Tibial nerve (tissue), 4 donors: ENCODE data around the gene CNTN2. TPM values are rescaled to one million over a fixed set of nuclear protein-coding genes. Genes with fewer than 3 reads are reported as not detected.

ENCODE experiments used
- DNase-seq, 2 donors: peaks; one replicate each; pipeline ENCODE4 v3.0.0-alpha.2; 2019; ENCODE audit warnings: low spot score in 2 of 2
- H3K27ac ChIP-seq, 4 donors: fragments of 200-600 bp; sonication (generic) in 3 of 4; one replicate each; pipeline ENCODE4 v1.5.1; 2017 to 2019; ENCODE audit warnings: mild to moderate bottlenecking in 1 of 4
- H3K27me3 ChIP-seq, 2 donors: fragments of 200-600 bp; sonication (generic) in 1 of 2; one replicate each; pipeline versions ENCODE4 v1.5.1 to v1.6.0; 2017 to 2019
- H3K36me3 ChIP-seq, 3 donors: fragments of 200-600 bp; sonication (generic); one replicate each; pipeline ENCODE4 v1.5.1; 2018 to 2019
- H3K4me1 ChIP-seq, 4 donors: fragments of 200-600 bp; sonication (generic) in 3 of 4; one replicate each; pipeline ENCODE4 v1.5.1; 2017 to 2019
- H3K4me3 ChIP-seq, 4 donors: fragments of 200-600 bp; sonication (generic) in 3 of 4; one replicate each; pipeline ENCODE4 v1.5.1; 2017 to 2019; ENCODE audit warnings: mild to moderate bottlenecking in 1 of 4, moderate library complexity in 1 of 4
- H3K9me3 ChIP-seq, 4 donors: fragments of 200-600 bp; sonication (generic) in 3 of 4; one replicate each; pipeline ENCODE4 v1.5.1; 2017 to 2019
- CTCF ChIP-seq, 5 experiments: fragments of 200-600 bp in 3 of 5; fragments of 450-650 bp in 2 of 5; sonication (generic) in 3 of 5; IDR thresholded peaks; one replicate each; pipeline ENCODE4 v1.5.1; 2016 to 2019; ENCODE audit warnings: antibody characterized with exemption in 5 of 5, mild to moderate bottlenecking in 3 of 5, moderate library complexity in 2 of 5
- EP300 ChIP-seq, 2 donors: sonication (generic); formaldehyde crosslinking; IDR thresholded peaks; one replicate each; pipeline ENCODE4 v1.6.1; 2017; ENCODE audit warnings: antibody characterized with exemption in 2 of 2, mild to moderate bottlenecking in 1 of 2
- POLR2A ChIP-seq, 2 donors: fragments of 450-650 bp; IDR thresholded peaks; one replicate each; pipeline ENCODE4 v1.6.1; 2017; ENCODE audit warnings: antibody characterized with exemption in 2 of 2, mild to moderate bottlenecking in 2 of 2, moderate library complexity in 2 of 2
- WGBS, 2 donors: methylation state at CpG; one replicate each; pipeline ENCODE4 v1.1.5; 2018; 5-methylcytosine and 5-hydroxymethylcytosine counted together
- total RNA-seq, 4 donors: library from RNA; depleted of rRNA; stranded (reverse); fragments of >200 nt; gene quantifications; one replicate each; pipeline ENCODE4 v1.1.0, GENCODE V29; 2016

The CNTN2 gene
- total RNA-seq, 4 donors from 2014 or later = 6.1 to 22.2 (median 12.2) TPM

- peaks cover 0 to 93% (median 11%) of the 10 kb centered on the region in 3 donors for H3K36me3 ChIP-seq
- TF ChIP-seq POLR2A (IDR thresholded peaks at IDR 0.05) (no peak), CTCF (IDR thresholded peaks at IDR 0.05) (no peak), EP300 (IDR thresholded peaks at IDR 0.05) (no peak)
- no peak overlapping the region for H3K4me3 ChIP-seq
- WGBS, 2 donors = 93 to 97% methylated on average over 4 of the region's 4 CpGs
- no peaks in the 10 kb centered on the region for H3K4me1 ChIP-seq
- H3K27ac ChIP-seq = no peak overlapping the region
- no peaks in the 10 kb centered on the region for H3K9me3 ChIP-seq
- H3K27me3 ChIP-seq = no peaks in the 10 kb centered on the region
- DNase-seq = no peak
These were observed 64.3 kb downstream of the CNTN2 start for GRCh38 chr1:205107327-205107726.

DNA sequence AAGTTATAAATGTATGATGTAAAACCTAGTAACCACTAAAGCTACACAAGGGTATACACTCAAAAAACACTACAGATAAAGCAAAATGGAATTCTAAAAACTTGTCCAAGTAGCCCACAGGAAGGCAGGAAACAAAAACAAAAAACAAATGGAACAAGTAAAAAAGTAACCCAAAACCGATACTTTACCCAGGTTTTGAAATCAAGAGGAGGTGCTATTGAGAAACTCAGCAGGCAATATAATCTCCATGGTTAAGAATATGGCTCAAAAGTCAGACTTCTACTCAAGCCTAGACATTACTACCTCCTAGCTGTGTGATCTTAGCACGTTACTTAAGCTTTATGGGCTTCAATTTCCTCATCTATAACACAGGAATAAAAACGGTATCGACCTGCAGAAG is 65.5 kb downstream of the CNTN2 start:
- no peak overlapping the region for H3K27ac ChIP-seq
- 87 to 93% methylated on average over 4 of the region's 4 CpGs for WGBS, 2 donors
- DNase-seq = no peak
- H3K36me3 ChIP-seq = peaks cover 0 to 93% (median 13%) of the 10 kb centered on the region in 3 donors
- TF ChIP-seq EP300 (IDR thresholded peaks at IDR 0.05) = no peak
- TF ChIP-seq POLR2A (IDR thresholded peaks at IDR 0.05) = no peak
- no peak for TF ChIP-seq CTCF (IDR thresholded peaks at IDR 0.05)
- H3K9me3 ChIP-seq = no peaks in the 10 kb centered on the region
- no peak overlapping the region for H3K4me3 ChIP-seq
- no peaks in the 10 kb centered on the region for H3K4me1 ChIP-seq
- H3K27me3 ChIP-seq = no peaks in the 10 kb centered on the region

GRCh38 chr1:205109269-205109668 is 66.3 kb downstream of the CNTN2 start:
- H3K9me3 ChIP-seq = no peaks in the 10 kb centered on the region
- no peak overlapping the region for H3K27ac ChIP-seq
- H3K36me3 ChIP-seq = peaks cover 0 to 93% (median 13%) of the 10 kb centered on the region in 3 donors
- TF ChIP-seq POLR2A (IDR thresholded peaks at IDR 0.05) (no peak), CTCF (IDR thresholded peaks at IDR 0.05) (no peak), EP300 (IDR thresholded peaks at IDR 0.05) (no peak)
- 82% methylated on average over 1 of the region's 1 CpG for whole genome bisulfite sequencing, 2 donors
- no peak for DNase-seq
- H3K27me3 ChIP-seq = no peaks in the 10 kb centered on the region
- H3K4me3 ChIP-seq = no peak overlapping the region
- no peaks in the 10 kb centered on the region for H3K4me1 ChIP-seq

DNA sequence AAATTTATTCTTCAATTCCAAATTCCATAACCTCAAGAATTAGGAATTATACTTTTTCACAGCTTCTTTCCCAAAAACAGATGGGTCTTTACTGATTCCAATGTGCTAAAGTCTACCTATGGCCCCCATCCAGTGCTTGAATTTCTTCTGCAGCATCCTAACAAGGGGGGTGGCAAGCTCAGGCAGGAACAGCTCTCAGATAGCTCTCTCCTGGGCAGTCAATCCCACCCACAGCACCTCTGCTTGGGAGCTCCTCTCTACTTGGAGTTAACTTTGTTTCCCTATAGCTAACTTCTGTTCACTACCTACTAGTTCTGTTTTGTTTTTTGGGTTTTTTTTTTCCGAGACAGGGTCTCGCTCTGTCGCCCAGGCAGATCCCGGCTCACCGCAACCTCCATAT is 66.7 kb downstream of the CNTN2 start:
- DNase-seq = no peak
- H3K9me3 ChIP-seq = no peaks in the 10 kb centered on the region
- H3K4me1 ChIP-seq = no peaks in the 10 kb centered on the region
- no peaks in the 10 kb centered on the region for H3K27me3 ChIP-seq
- H3K36me3 ChIP-seq = peaks cover 0 to 93% (median 13%) of the 10 kb centered on the region in 3 donors
- no peak overlapping the region for H3K27ac ChIP-seq
- 91 to 96% methylated on average over 5 of the region's 5 CpGs for WGBS, 2 donors
- H3K4me3 ChIP-seq = no peak overlapping the region
- TF ChIP-seq EP300 (IDR thresholded peaks at IDR 0.05) = no peak
- no peak for TF ChIP-seq CTCF (IDR thresholded peaks at IDR 0.05)
- no peak for TF ChIP-seq POLR2A (IDR thresholded peaks at IDR 0.05)

DNA sequence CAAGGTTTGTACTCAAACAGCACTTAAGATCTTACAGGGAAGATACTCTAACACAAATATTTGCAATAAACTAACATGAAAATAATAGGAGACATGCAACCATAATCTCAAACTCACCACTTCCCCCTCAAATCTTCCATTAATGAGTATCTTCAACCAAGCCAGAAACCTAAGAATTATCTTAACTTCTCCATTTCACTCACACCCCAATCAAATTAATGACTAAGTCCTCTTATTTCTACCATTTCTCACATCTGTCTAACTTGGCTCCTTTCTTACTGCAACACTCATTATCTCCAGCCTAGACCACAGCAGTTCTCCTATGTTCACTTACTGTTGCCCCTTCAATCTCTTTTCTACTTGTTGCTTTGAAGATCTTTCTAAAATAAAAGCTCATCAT is 68.3 kb downstream of the CNTN2 start:
- H3K36me3 ChIP-seq = peaks cover 0 to 90% (median 13%) of the 10 kb centered on the region in 3 donors
- no peak overlapping the region for H3K4me3 ChIP-seq
- no peak overlapping the region for H3K27ac ChIP-seq
- H3K4me1 ChIP-seq = peaks cover 0 to 4% (median 0%) of the 10 kb centered on the region in 4 donors
- H3K27me3 ChIP-seq = no peaks in the 10 kb centered on the region
- no peak for DNase-seq
- no peak for TF ChIP-seq CTCF (IDR thresholded peaks at IDR 0.05)
- TF ChIP-seq EP300 (IDR thresholded peaks at IDR 0.05) = no peak
- no peak for TF ChIP-seq POLR2A (IDR thresholded peaks at IDR 0.05)
- no peaks in the 10 kb centered on the region for H3K9me3 ChIP-seq
